Activated CD4-positive, alpha-beta memory T cell treated with anti-CD3 and anti-CD28 coated beads for 36 hours (primary cell): ENCODE data around the gene GCN1. TPM values are rescaled to one million over a fixed set of nuclear protein-coding genes. Genes with fewer than 3 reads are reported as not detected.
"Not testable (repeated sequence)": the region's sequence is repeated elsewhere in the genome, so short reads cannot be mapped to it uniquely, and the experiment has no call there.

Source experiments
- CTCF ChIA-PET: fragments of 350-600 bp; sonication (Branson Sonifier 250); formaldehyde crosslinking; loops from one replicate; lab custom pipeline; 2021; ENCODE audit warnings: antibody characterized with exemption, inconsistent platforms; lab: Charles Lee
- POLR2A ChIA-PET: fragments of 350-600 bp; sonication (Branson Sonifier 250); formaldehyde crosslinking; loops from one replicate; lab custom pipeline; 2021; ENCODE audit warnings: antibody characterized with exemption; lab: Charles Lee
- DNase-seq: peaks from one replicate; pipeline ENCODE4 v3.0.0-alpha.2; 2020
- H3K27ac Mint-ChIP-seq: one replicate; pipeline ENCODE4 v1.8.0; 2021; ENCODE audit warnings: mixed read lengths
- H3K27me3 Mint-ChIP-seq: one replicate; pipeline ENCODE4 v1.8.0; 2021; ENCODE audit warnings: mixed read lengths
- H3K36me3 Mint-ChIP-seq: one replicate; pipeline ENCODE4 v1.8.0; 2021; ENCODE audit warnings: mixed read lengths
- H3K4me1 Mint-ChIP-seq: one replicate; pipeline ENCODE4 v1.8.0; 2021; ENCODE audit warnings: low read depth, mixed read lengths
- H3K4me3 Mint-ChIP-seq: one replicate; pipeline ENCODE4 v1.8.0; 2021; ENCODE audit warnings: mild to moderate bottlenecking, mixed read lengths
- H3K9me3 Mint-ChIP-seq: one replicate; pipeline ENCODE4 v1.8.0; 2021; ENCODE audit warnings: mixed read lengths
- intact Hi-C: fragments of 100-400 bp; cut with micrococcal nuclease; formaldehyde crosslinking; loops from one replicate; pipeline ENCODE4 v1.15.1; 2023
- total RNA-seq, 2 experiments: library from RNA; stranded (reverse); gene quantifications; one replicate each; pipeline ENCODE4 v1.2.3, GENCODE V29; 2021

The GCN1 gene
- total RNA-seq, 2 experiments from 2014 or later: 121 TPM

DNA sequence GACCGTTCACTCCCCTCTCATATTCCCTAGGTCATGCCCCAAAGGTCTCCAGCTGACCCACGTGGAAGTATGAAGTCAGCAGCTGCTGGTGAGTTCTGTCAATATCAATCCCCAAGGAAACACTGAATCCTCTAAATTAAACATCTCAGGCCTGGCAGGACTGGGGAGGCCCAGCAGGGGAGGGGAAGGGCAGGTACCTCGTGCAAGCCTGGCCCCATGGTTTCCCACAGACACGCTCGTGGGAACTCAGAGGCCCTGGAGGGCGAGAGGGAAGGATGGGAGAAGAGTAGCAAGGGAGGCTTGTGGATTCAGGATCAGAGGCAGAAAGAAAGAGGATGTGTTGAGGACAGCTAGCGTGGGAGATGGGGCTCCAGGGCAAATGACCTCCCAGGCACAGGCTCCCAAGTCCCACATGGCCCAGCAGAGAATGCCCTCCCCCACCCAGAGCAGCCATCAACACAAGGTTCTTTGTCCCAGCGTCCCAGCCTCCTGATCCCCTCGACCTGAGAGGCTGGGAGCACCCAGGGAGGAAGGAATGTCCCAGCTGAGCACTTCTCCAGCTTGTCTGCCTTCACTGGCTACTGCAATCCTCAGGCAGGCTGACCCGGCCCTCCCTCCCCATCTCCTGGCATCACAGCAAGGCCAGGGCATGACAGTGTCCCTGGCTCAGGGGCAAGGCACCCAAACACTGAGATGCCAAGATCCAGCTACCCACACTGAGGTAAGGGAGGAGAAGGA, 26.5 kb upstream of the GCN1 start:
- H3K4me1 Mint-ChIP-seq: peaks cover 10% of the 10 kb centered on the region
- POLR2A ChIA-PET: interaction anchor here (3.1 kb wide), 1 partner anchor 71 kb away, joined by 14 read pairs; the partner anchor contains the start of gene RNU4-2
- H3K36me3 Mint-ChIP-seq: peaks cover 8% of the 10 kb centered on the region
- intact Hi-C loops: no loop called here
- DNase-seq: no peak
- H3K9me3 Mint-ChIP-seq: no peaks in the 10 kb centered on the region
- H3K27ac Mint-ChIP-seq: no peak overlapping the region
- no peak overlapping the region for H3K4me3 Mint-ChIP-seq
- CTCF ChIA-PET: interaction anchor here (1.0 to 12.1 kb wide), 2 partner anchors 20 to 45 kb away, joined by 5 to 614 read pairs; partner anchors contain the start of gene PXN
- H3K27me3 Mint-ChIP-seq: no peaks in the 10 kb centered on the region

DNA sequence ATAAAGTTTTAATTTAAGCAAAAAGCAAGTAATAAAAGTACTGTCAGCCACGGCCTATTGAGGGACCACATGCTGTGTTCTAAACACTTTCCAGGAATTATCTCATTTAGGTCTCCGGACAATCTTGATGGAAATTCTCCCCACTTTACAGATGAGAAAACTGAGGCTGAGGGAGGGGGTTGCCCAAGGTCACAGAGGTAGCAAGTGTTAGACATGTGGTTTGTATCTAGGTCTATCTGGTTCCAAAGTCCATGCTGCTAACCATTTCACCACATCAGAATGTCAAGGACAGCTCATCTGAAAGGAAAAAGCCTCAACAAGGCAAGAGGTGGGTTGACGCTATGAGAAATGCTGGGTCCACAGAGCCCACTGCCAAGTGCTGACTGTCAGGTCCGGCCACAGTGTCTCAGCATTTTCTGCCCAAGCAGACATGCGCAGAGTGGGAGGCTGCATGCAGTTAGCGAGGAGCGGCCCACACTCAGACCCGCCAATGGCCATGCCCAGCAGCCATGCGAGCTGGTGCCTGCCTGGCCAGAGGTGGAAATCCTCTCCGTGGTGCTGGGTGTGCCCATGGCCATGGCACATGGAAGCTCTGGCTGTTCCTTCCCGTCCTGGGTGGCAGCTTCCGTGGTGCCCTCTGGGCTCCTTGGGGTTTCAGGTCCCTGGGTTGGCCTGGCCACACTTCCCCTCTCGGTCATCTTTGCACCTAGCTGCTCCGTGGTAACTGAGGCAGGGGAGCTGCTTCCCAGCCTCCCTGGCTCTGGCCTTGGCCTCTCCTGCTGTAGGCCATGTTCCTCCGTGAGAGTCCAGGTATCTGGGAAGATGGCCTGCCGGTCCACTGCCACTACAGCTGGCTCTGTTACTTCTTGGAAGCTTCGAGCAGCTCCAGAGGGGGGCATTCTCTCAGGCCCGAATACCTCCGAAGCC, 24.4 kb upstream of the GCN1 start:
- H3K4me3 Mint-ChIP-seq: no peak overlapping the region
- POLR2A ChIA-PET: interaction anchor here (1.1 to 3.1 kb wide), 2 partner anchors 17 to 73 kb away, joined by 6 to 14 read pairs; partner anchors contain the start of genes RNU4-2 and RPLP0
- no peaks in the 10 kb centered on the region for H3K27me3 Mint-ChIP-seq
- DNase-seq: no peak
- intact Hi-C loops: no loop called here
- H3K9me3 Mint-ChIP-seq: no peaks in the 10 kb centered on the region
- peaks cover 17% of the 10 kb centered on the region for H3K36me3 Mint-ChIP-seq
- CTCF ChIA-PET: interaction anchor here (1.0 to 4.8 kb wide), 3 partner anchors 9 to 47 kb away, joined by 3 to 33 read pairs (median 4); partner anchors contain the start of gene PXN
- H3K4me1 Mint-ChIP-seq: no peaks in the 10 kb centered on the region
- no peak overlapping the region for H3K27ac Mint-ChIP-seq

DNA sequence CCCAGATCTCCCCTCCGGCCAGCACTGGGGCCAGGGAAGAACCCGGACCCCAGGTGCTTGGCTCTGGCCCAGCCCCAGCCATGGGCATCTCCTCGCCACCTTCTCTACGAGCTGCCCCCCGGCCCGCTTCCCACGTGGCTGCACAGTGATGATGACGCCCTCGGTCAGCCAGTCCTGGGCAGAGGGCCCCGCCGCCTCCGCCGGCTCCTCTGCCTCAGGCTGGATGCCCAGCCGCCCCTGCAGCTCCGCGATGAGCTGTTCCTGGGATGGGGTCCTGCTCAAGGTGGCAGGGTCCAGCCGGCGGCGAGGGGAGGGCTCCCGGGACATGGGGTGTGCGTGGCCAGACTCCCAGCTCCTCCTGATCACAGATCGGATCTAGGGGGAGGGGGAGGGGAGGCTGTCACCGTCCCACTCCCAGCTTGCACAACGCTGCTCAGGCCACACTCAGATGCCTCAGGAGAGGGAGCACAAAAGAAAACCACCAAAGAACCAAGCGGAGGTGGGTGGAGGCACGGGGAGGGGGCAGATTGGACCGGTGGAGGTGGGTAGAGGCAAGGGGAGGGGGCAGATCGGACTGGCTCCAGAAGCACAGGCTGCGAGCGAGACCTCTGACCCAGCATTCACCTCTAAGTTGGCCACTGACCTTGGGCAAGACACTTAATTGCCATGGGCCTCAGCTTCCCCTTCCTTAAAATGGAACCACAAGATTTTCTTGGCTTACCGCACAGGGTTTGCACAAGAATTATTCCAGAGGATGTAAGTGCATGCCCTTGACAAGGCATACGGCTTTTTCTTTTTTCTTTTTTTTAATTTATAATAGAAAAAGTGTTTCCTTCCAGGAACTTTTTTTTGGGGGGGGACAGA, 22.5 kb upstream of the GCN1 start:
- Mint-ChIP-seq H3K27ac (no peak overlapping the region), H3K27me3 (no peaks in the 10 kb centered on the region), H3K9me3 (no peaks in the 10 kb centered on the region), H3K4me3 (no peak overlapping the region), H3K4me1 (no peaks in the 10 kb centered on the region), H3K36me3 (peaks cover 16% of the 10 kb centered on the region)
- POLR2A ChIA-PET: interaction anchor here (0.7 to 1.4 kb wide), 3 partner anchors 16 to 74 kb away, joined by 3 to 5 read pairs (median 3); partner anchors contain the start of gene RPLP0
- CTCF ChIA-PET: interaction anchor here (1.1 to 4.8 kb wide), 2 partner anchors 11 to 49 kb away, joined by 5 to 33 read pairs; partner anchors contain the start of gene PXN
- intact Hi-C loops: no loop called here
- DNase-seq: no peak

DNA sequence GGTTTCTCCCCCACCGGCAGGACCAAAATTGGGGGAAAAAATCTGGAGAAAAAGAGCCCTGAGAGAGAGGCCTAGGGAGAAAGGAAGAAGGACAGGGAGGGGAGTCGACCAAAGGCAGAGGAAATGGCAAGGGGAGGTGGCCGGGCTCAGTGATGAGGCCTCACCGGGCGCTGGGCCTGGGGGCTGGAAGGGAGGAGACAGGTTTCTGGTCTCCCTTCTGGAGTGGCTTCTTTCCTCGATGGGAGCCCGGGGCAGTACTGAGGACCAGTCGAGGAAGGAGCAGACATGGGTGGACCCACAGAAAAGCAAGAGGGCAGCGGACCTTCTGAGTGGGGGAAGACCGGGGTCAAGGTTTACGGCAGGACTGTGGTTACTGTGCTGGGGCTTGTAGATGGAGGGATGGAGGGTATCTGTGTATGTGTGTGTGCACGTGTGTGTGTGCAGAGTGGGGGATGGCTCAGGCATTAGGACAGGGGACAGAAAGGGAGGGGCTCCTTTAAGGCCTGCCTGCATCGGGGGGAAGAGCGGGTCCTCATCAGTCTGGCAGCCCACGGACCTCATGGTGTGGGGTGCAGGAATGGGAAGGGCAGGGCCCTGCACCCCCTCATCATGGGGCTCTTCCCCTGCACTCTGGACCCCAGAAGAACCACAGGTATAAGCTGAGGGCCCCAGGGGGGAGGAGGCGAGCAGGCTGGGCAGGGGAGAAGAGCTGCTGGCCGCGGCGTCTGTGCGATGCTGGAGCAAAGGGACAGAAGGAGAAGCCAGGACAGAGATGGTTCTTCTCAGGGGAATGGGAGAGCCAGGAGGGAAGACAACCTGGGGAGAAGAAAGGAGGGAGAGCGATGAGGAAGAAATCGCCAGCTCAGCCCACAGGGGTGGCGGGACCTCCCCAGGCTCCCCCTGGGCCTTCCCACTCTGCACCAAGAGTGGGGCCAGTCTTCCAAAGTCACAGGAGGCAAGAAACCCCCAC, 21.5 kb upstream of the GCN1 start:
- Mint-ChIP-seq H3K27ac (no peak overlapping the region), H3K4me3 (no peak overlapping the region), H3K27me3 (no peaks in the 10 kb centered on the region), H3K9me3 (no peaks in the 10 kb centered on the region), H3K4me1 (no peaks in the 10 kb centered on the region), H3K36me3 (peaks cover 22% of the 10 kb centered on the region)
- intact Hi-C loops: no loop called here
- DNase-seq: no peak
- ChIA-PET POLR2A (interaction anchor here (1.4 kb wide), 1 partner anchor 75 kb away, joined by 5 read pairs; no protein-coding TSS in a partner anchor), CTCF (interaction anchor here (1.1 to 4.8 kb wide), 3 partner anchors 12 to 49 kb away, joined by 3 to 33 read pairs (median 5); partner anchors contain the start of genes PXN and RPLP0)

DNA sequence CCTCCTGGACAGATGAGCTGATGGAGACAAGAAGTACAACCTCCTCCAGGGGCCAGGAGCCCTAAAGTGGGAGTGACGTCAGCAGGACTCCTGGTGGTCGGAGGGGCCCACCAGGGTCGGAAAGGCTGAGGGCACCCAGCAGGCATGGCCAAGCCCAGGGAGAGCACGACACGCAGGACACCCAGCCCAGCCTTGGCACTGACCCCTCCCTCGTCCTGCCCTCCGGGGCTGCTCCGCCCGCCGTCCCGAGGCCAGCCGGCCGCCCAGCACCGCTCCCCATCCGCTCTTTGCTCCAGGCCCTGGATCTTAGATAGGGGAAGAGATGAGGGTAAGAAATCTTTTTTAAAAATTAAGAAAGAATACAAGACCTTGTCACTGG, 20.8 kb upstream of the GCN1 start:
- CTCF ChIA-PET: interaction anchor here (1.2 kb wide), 1 partner anchor 14 kb away, joined by 3 read pairs; the partner anchor contains the start of gene RPLP0
- peaks cover 20% of the 10 kb centered on the region for H3K36me3 Mint-ChIP-seq
- no peaks in the 10 kb centered on the region for H3K4me1 Mint-ChIP-seq
- POLR2A ChIA-PET: no interaction called here
- no peaks in the 10 kb centered on the region for H3K27me3 Mint-ChIP-seq
- no peaks in the 10 kb centered on the region for H3K9me3 Mint-ChIP-seq
- H3K27ac Mint-ChIP-seq: no peak overlapping the region
- H3K4me3 Mint-ChIP-seq: no peak overlapping the region
- DNase-seq: no peak
- intact Hi-C loops: no loop called here

DNA sequence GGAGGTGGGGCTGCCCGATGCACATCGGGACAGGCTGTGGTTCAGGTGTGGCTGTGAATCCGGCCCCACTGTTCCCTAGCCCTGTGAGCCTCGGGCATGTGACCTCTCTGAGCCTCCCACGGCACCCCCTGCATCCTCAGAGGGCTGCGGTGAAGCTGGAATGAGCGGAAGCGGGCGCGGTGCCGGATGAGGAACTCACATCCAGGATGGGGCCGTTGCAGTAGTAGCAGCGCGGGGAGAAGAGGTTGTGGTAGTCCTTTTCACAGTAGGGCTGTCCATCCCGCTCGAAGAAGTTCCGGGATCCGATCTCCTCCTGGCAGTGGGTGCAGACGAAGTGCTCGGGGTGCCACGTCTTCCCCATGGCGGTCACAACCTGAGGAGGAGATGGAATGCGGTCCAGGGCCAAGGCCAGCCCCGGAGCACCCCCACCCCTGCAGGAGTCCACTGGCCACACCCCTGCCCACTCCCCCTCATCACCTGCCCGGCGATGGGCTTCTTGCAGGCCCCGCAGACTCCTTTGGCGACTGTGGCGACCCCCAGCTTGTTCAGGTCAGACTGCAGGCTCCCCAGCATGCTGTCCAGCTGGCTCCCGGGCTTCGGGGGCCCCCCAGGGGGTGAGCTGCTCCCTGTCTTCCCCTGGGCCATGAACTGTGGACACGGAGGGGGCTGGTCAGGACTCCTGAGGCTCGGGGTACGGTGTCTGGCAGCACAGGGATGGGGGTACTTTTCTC, 20.3 kb upstream of the GCN1 start:
- no peak for DNase-seq
- peaks cover 20% of the 10 kb centered on the region for H3K36me3 Mint-ChIP-seq
- H3K9me3 Mint-ChIP-seq: no peaks in the 10 kb centered on the region
- no peak overlapping the region for H3K4me3 Mint-ChIP-seq
- no peaks in the 10 kb centered on the region for H3K4me1 Mint-ChIP-seq
- ChIA-PET POLR2A (no interaction called here), CTCF (interaction anchor here (1.2 kb wide), 1 partner anchor 14 kb away, joined by 3 read pairs; the partner anchor contains the start of gene RPLP0)
- H3K27me3 Mint-ChIP-seq: no peaks in the 10 kb centered on the region
- no peak overlapping the region for H3K27ac Mint-ChIP-seq
- intact Hi-C loops: no loop called here

DNA sequence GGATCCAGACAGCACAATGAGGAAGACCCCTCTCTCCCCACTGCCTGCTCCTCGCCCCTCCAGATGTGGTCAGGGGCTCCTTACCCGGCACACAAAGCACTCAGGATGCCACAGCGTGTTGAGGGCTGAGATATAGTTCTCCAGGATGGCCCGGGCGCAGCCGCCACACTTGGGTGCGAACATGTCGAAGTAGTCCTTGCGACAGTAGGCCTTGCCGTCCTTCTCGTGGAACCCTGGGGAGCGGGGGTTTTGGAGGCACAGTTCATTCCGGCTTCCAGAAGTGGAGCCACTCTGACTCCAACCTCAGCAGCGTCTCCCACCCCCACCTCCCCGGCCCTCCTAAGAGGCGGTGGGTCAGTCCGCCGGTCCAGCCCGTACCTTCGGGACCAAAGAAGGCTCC, 19.2 kb upstream of the GCN1 start:
- H3K4me1 Mint-ChIP-seq: no peaks in the 10 kb centered on the region
- no peaks in the 10 kb centered on the region for H3K27me3 Mint-ChIP-seq
- intact Hi-C loops: no loop called here
- no peak overlapping the region for H3K27ac Mint-ChIP-seq
- CTCF ChIA-PET: interaction anchor here (3.3 kb wide), 1 partner anchor 14 kb away, joined by 10 read pairs; no protein-coding TSS in a partner anchor
- POLR2A ChIA-PET: no interaction called here
- DNase-seq: no peak
- peaks cover 20% of the 10 kb centered on the region for H3K36me3 Mint-ChIP-seq
- H3K4me3 Mint-ChIP-seq: no peak overlapping the region
- no peaks in the 10 kb centered on the region for H3K9me3 Mint-ChIP-seq

DNA sequence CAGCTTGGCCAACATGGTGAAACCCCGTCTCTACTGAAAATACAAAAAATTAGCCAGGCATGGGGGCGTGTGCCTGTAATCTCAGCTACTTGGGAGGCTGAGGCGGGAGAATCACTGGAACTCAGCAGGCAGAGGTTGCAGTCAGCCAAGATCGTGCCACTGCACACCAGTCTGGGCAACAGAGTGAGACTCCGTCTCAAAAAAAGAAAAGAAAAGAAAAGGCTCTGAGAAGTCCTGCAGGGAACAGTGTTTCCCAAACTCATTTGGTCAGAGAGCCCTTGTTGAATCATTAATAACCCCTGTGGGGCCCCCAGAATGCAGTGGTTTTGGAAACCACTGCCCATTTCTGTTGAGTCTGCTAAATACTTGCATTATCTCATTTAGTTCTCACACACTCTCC, 18.7 kb upstream of the GCN1 start:
- H3K9me3 Mint-ChIP-seq, H3K27ac Mint-ChIP-seq, H3K4me3 Mint-ChIP-seq, H3K4me1 Mint-ChIP-seq, intact Hi-C loops, H3K27me3 Mint-ChIP-seq, DNase-seq: not testable (repeated sequence)
- peaks cover 20% of the 10 kb centered on the region for H3K36me3 Mint-ChIP-seq
- POLR2A ChIA-PET: interaction anchor here (1.5 kb wide), 1 partner anchor 12 kb away, joined by 4 read pairs; the partner anchor contains the start of gene RPLP0
- CTCF ChIA-PET: interaction anchor here (3.3 kb wide), 1 partner anchor 15 kb away, joined by 10 read pairs; no protein-coding TSS in a partner anchor

DNA sequence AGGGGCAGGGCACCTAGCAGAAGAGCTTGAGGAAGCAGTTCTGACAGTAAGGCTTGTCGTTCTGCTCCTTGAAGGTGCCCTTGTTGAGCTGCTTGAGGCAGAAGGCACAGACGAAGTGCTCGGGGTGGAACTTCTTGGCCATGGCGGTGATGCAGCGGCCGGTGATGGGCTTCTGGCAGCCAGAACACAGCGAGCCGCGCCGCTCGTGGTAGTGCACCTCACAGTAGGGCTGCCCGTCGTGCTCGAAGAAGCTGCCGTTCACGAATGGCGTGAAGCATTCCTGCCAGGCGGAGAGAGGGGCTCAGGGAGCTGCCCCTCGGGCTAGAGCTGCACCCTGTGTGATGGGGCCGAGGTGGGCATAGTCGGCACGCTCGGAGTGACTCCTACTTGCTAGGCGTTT, 17.8 kb upstream of the GCN1 start:
- DNase-seq: no peak
- peaks cover 20% of the 10 kb centered on the region for H3K36me3 Mint-ChIP-seq
- H3K4me1 Mint-ChIP-seq: no peaks in the 10 kb centered on the region
- intact Hi-C loops: no loop called here
- no peaks in the 10 kb centered on the region for H3K27me3 Mint-ChIP-seq
- ChIA-PET POLR2A (interaction anchor here (1.5 kb wide), 1 partner anchor 11 kb away, joined by 4 read pairs; the partner anchor contains the start of gene RPLP0), CTCF (interaction anchor here (1.0 to 3.3 kb wide), 2 partner anchors 16 to 20 kb away, joined by 3 to 10 read pairs; no protein-coding TSS in a partner anchor)
- H3K9me3 Mint-ChIP-seq: no peaks in the 10 kb centered on the region
- H3K4me3 Mint-ChIP-seq: no peak overlapping the region
- no peak overlapping the region for H3K27ac Mint-ChIP-seq
